Stomach smooth muscle (tissue), 2 donors: ENCODE data around the gene ECE2.

ENCODE experiments used
- H3K27ac ChIP-seq: one replicate; pipeline ENCODE4 v1.7.0; 2013; ENCODE audit warnings: mild to moderate bottlenecking, low read length, inconsistent platforms
- H3K27me3 ChIP-seq, 2 donors: one replicate each; pipeline ENCODE4 v1.7.0; 2013; ENCODE audit warnings: low read length in 2 of 2; ENCODE audit not compliant: insufficient read depth in 2 of 2, control insufficient read depth in 1 of 2
- H3K36me3 ChIP-seq, 2 donors: one replicate each; pipeline ENCODE4 v1.7.0; 2013; ENCODE audit warnings: low read length in 2 of 2; ENCODE audit not compliant: control insufficient read depth in 2 of 2, insufficient read depth in 2 of 2
- H3K4me1 ChIP-seq: one replicate; pipeline ENCODE4 v1.7.0; 2013; ENCODE audit warnings: low read length; ENCODE audit not compliant: control insufficient read depth, insufficient read depth
- H3K4me3 ChIP-seq, 2 donors: one replicate each; pipeline ENCODE4 v1.7.0; 2013; ENCODE audit warnings: low read length in 2 of 2
- H3K9ac ChIP-seq, 2 donors: one replicate each; pipeline ENCODE4 v1.7.0; 2013; ENCODE audit warnings: low read length in 2 of 2, mild to moderate bottlenecking in 1 of 2
- H3K9me3 ChIP-seq, 2 donors: one replicate each; pipeline ENCODE4 v1.7.0; 2013; ENCODE audit warnings: low read length in 2 of 2; ENCODE audit not compliant: control insufficient read depth in 2 of 2
- donor health status: healthy.
- donor health status: Pancreatic carcinoma.

ECE2 gene

GRCh38 chr3:184275961-184276910, at the start of gene ECE2:
TSS of gene ECE2 (plus strand) at chr3:184276022. CDS start at chr3:184276154, 132 bp downstream.
- Histone ChIP-seq H3K36me3 (no peaks in the 10 kb centered on the region), H3K9ac (no peak within 1 kb of the TSS), H3K27me3 (peaks cover 21 to 28% of the 10 kb centered on the region in 2 donors), H3K27ac (no peak within 1 kb of the TSS), H3K4me3 (no peak within 1 kb of the TSS), H3K9me3 (no peaks in the 10 kb centered on the region), H3K4me1 (peaks cover 3% of the 10 kb centered on the region)

- peaks cover 40 to 59% of the 10 kb centered on the region in 2 donors for H3K27me3 ChIP-seq
Measured at GRCh38 chr3:184227481-184227935, 48.3 kb upstream of the ECE2 start.

GRCh38 chr3:184228376-184229137, 47.3 kb upstream of the ECE2 start:
- H3K27ac ChIP-seq: no peak overlapping the region
- no peaks in the 10 kb centered on the region for H3K9me3 ChIP-seq
- H3K4me1 ChIP-seq: peaks cover 25% of the 10 kb centered on the region
- no peak overlapping the region for H3K9ac ChIP-seq
- H3K36me3 ChIP-seq: no peaks in the 10 kb centered on the region
- H3K27me3 ChIP-seq: peaks cover 40 to 57% of the 10 kb centered on the region in 2 donors
- peak overlapping the region; percentile 59 to 74 for H3K4me3 ChIP-seq

More at GRCh38 chr3:184227481-184227935, 48.3 kb upstream of the ECE2 start:
- Histone ChIP-seq H3K4me1 (peaks cover 25% of the 10 kb centered on the region), H3K9me3 (no peaks in the 10 kb centered on the region), H3K36me3 (no peaks in the 10 kb centered on the region), H3K4me3 (no peak overlapping the region), H3K27ac (no peak overlapping the region), H3K9ac (no peak overlapping the region)

DNA sequence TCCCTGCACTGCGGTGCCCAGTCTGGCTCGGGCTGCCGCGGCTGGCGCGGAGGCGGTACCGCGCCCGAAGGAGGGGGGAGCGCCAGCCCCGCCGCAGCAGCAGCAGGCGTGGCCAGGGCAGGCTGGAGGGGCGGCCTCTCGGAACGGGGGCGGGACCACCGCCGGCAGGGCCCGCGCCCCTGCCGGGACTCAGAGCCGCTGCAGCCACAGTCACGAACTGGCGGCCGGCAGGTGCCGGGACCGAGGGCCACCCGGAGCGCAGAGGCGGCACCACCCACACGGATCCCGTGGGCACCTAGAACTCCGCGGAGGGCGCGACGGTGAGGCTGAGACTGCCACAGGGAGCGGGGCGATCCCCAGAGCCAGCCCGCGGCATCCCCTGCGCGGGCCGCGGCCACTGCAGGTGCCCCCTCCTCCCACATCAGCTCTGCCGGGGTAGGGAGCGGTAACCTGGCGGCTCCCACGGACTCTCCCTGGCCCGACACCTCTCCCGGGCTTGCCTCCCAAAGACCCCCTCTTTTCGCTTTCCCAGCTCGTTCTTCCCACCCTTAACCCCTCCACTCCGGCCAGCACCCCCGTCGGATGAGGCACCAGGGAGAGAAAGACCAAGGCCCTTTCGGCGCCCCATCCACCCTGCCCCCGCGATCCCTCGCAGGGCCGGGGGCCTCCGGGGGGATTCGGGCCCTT, 46.3 kb upstream of the ECE2 start, which contains the start of gene VWA5B2:
Gene VWA5B2 (plus strand): TSS at position 192 of the 687 bp plus-strand sequence. CDS start 944 bp downstream, outside the sequence.
- no peak within 1 kb of the TSS for H3K9ac ChIP-seq

GRCh38 chr3:184230081-184230602, 45.7 kb upstream of the ECE2 start:
- Histone ChIP-seq H3K27ac (no peak overlapping the region), H3K9ac (no peak overlapping the region), H3K4me1 (peaks cover 25% of the 10 kb centered on the region), H3K4me3 (peak overlapping the region; percentile 59 to 74), H3K36me3 (no peaks in the 10 kb centered on the region), H3K9me3 (no peaks in the 10 kb centered on the region), H3K27me3 (peaks cover 40 to 62% of the 10 kb centered on the region in 2 donors)

More for the DNA sequence above, 46.3 kb upstream of the ECE2 start, which contains the start of gene VWA5B2:
- Histone ChIP-seq H3K9me3 (no peaks in the 10 kb centered on the region), H3K27me3 (peaks cover 40 to 62% of the 10 kb centered on the region in 2 donors), H3K27ac (no peak within 1 kb of the TSS), H3K4me3 (peak within 1 kb of the TSS; percentile 59 to 74), H3K36me3 (no peaks in the 10 kb centered on the region), H3K4me1 (peaks cover 25% of the 10 kb centered on the region)

- peaks cover 25% of the 10 kb centered on the region for H3K4me1 ChIP-seq
- no peak overlapping the region for H3K27ac ChIP-seq
- no peaks in the 10 kb centered on the region for H3K9me3 ChIP-seq
- H3K27me3 ChIP-seq: peaks cover 37 to 61% of the 10 kb centered on the region in 2 donors
- peak overlapping the region in 1 of 2 donors; percentile 74 for H3K4me3 ChIP-seq
- no peak overlapping the region for H3K9ac ChIP-seq
- no peaks in the 10 kb centered on the region for H3K36me3 ChIP-seq
Measured at GRCh38 chr3:184230603-184231528, 45.0 kb upstream of the ECE2 start.

GRCh38 chr3:184231671-184232070, 44.2 kb upstream of the ECE2 start:
- H3K4me3 ChIP-seq: no peak overlapping the region
- no peaks in the 10 kb centered on the region for H3K9me3 ChIP-seq
- no peak overlapping the region for H3K9ac ChIP-seq
- no peaks in the 10 kb centered on the region for H3K36me3 ChIP-seq
- peaks cover 25% of the 10 kb centered on the region for H3K4me1 ChIP-seq
- H3K27ac ChIP-seq: no peak overlapping the region
- H3K27me3 ChIP-seq: peaks cover 36 to 60% of the 10 kb centered on the region in 2 donors

- Histone ChIP-seq H3K4me3 (no peak overlapping the region), H3K27ac (no peak overlapping the region), H3K4me1 (peaks cover 25% of the 10 kb centered on the region), H3K27me3 (peaks cover 31 to 64% of the 10 kb centered on the region in 2 donors), H3K9me3 (no peaks in the 10 kb centered on the region), H3K9ac (no peak overlapping the region), H3K36me3 (no peaks in the 10 kb centered on the region)
Measured at GRCh38 chr3:184233127-184233843, 42.5 kb upstream of the ECE2 start.

DNA sequence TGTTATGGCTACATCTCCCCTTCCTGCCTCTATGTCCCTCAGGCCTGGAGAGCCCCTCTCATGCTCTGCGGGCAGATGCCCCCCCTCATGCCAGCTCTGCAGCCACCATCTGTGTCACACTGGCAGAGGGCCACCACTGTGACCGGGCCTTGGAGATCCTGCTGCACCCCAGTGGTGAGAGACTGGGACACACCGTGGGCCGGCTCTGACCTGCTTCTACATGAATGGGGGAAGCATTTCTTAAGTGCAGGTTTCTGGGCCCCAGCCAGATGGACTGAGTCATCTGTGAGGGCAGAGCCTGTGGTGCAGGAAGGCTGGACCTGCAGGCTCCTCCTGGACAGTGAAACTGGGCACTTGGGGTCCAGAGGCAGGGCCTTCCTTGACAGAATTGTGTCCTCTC, 41.6 kb upstream of the ECE2 start:
- Histone ChIP-seq H3K4me3 (no peak overlapping the region), H3K9ac (no peak overlapping the region), H3K4me1 (peaks cover 17% of the 10 kb centered on the region), H3K27ac (no peak overlapping the region), H3K27me3 (peaks cover 30 to 61% of the 10 kb centered on the region in 2 donors), H3K9me3 (no peaks in the 10 kb centered on the region), H3K36me3 (no peaks in the 10 kb centered on the region)
